ENCODE results near the gene USP1. TPM values are rescaled to one million over a fixed set of nuclear protein-coding genes. Genes with fewer than 3 reads are reported as not detected.

The USP1 gene
- total RNA-seq, 4 donors from 2014 or later = 17.6 to 26.4 (median 20.7) TPM

DNA sequence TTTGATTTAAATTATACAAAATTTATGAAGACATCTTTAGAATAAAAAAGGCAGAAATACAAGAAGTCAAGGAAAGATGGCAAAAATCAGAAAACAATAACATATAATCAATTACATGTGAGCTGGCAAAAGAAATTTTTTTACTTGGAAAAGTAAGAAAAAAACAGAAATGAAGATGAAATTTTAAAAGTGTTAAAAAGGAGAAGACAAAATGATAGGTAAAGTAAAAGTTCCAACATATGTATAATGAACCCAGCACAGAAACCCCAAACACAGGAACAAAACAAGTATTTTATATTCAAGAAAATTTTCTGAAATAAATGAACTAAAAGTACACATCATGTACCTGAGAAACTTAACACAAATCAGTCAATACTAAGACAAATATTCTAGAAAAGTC lies 63.4 kb downstream of the USP1 start:
- Histone ChIP-seq H3K27ac (no peak overlapping the region), H3K4me1 (no peaks in the 10 kb centered on the region), H3K36me3 (peaks cover 11% of the 10 kb centered on the region), H3K27me3 (no peaks in the 10 kb centered on the region), H3K4me3 (no peak overlapping the region), H3K9me3 (no peaks in the 10 kb centered on the region)
- DNase-seq (ENCODE audit: low spot score in 2 of 2) = no peak
- TF ChIP-seq POLR2AphosphoS5 (IDR thresholded peaks at IDR 0.05) (no peak), EP300 (IDR thresholded peaks at IDR 0.05) (no peak), POLR2A (IDR thresholded peaks at IDR 0.05) (no peak)
- TF ChIP-seq, protein P1, sequence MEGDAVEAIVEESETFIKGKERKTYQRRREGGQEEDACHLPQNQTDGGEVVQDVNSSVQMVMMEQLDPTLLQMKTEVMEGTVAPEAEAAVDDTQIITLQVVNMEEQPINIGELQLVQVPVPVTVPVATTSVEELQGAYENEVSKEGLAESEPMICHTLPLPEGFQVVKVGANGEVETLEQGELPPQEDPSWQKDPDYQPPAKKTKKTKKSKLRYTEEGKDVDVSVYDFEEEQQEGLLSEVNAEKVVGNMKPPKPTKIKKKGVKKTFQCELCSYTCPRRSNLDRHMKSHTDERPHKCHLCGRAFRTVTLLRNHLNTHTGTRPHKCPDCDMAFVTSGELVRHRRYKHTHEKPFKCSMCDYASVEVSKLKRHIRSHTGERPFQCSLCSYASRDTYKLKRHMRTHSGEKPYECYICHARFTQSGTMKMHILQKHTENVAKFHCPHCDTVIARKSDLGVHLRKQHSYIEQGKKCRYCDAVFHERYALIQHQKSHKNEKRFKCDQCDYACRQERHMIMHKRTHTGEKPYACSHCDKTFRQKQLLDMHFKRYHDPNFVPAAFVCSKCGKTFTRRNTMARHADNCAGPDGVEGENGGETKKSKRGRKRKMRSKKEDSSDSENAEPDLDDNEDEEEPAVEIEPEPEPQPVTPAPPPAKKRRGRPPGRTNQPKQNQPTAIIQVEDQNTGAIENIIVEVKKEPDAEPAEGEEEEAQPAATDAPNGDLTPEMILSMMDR (IDR thresholded peaks at IDR 0.05) = no peak

Other genes with a start within 250 kb of the USP1 start
- gene L1TD1, start 242.2 kb upstream of the USP1 start, total RNA-seq = under 1 TPM in 1 of 4 donors, not detected in 3; 0.16 TPM
- gene KANK4, start 117.6 kb upstream of the USP1 start, total RNA-seq = 1 to 10 TPM in 1 of 4 donors, under 1 TPM in 3; 0.16 to 1.3 (median 0.54) TPM
- under 1 TPM in 1 of 4 donors, not detected in 3; 0.32 TPM for gene ANGPTL3, start 160.5 kb downstream of the USP1 start, total RNA-seq